RKO (cell line): ENCODE results near the gene ASCL5.
"Not testable (repeated sequence)": the region's sequence is repeated elsewhere in the genome, so short reads cannot be mapped to it uniquely, and the experiment has no call there.

ENCODE experiments used
- DNase-seq: peaks from one replicate; pipeline ENCODE4 v3.0.0-alpha.2; 2016; ENCODE audit warnings: low spot score

Gene ASCL5

GRCh38 chr1:201126832-201127754 lies at the start of gene ASCL5:
Gene ASCL5 (minus strand): TSS chr1:201127184. CDS start chr1:201115372, 11,812 bp downstream.
- DNase-seq, result peak; percentile 82

- no peak for DNase-seq
These were observed 49.0 kb upstream of the ASCL5 start for GRCh38 chr1:201175820-201176500.

DNA sequence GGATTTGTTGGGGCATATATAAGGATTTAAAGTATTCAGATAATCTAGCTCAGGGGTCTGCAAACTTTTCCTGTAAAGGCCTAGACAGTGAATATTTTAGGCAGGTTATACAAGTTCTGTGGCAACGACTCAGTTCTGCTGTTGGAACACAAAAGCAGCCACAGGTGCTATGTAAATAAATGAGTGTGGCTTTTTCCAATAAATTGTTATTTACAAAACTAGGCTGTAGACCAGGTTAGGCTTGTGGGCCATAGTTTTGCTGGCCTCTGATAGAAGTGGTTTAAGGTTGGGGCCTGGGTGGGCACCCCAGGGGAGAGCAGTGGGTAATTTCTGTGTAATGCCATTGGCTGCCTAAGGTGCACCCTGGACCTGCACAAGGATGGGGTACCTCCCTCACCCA lies 46.8 kb upstream of the ASCL5 start:
- DNase-seq, result no peak

DNA sequence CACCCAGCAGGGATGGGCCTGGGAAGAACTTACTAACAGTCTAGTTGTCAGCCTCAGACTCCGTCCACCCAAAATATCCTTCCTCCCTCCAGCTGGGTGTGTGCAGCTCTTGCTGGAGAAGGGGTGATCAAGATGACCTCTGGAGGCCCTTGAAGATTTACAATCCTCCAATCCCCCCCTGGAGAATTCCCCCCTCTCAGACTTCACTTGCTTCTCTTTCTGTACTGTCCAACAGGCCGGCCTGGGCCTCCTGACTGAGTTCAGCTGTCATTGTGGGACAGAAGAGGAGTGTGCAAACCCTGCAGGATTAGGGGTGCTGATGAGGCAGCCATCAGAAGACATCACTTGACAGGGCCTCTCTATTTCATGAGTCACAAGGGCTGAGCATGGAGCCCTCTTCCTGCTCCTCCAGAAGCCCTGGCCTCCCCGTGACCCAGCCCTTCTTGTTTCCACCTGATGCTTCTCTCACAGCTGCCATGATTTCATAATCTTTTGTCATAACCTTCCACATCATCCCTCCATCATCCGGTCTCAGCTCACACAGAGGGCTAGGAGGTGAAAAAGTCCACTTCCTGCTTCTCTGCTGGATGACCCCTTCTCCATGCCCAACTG lies 46.1 kb upstream of the ASCL5 start:
- peak; percentile 65 for DNase-seq

- DNase-seq, result no peak
These were observed 45.3 kb upstream of the ASCL5 start for GRCh38 chr1:201172326-201172725.

- peak; percentile 73 for DNase-seq
These were observed 44.4 kb upstream of the ASCL5 start for GRCh38 chr1:201171063-201172036.

GRCh38 chr1:201170533-201171062 lies 43.6 kb upstream of the ASCL5 start:
- peak; percentile 91 for DNase-seq

DNA sequence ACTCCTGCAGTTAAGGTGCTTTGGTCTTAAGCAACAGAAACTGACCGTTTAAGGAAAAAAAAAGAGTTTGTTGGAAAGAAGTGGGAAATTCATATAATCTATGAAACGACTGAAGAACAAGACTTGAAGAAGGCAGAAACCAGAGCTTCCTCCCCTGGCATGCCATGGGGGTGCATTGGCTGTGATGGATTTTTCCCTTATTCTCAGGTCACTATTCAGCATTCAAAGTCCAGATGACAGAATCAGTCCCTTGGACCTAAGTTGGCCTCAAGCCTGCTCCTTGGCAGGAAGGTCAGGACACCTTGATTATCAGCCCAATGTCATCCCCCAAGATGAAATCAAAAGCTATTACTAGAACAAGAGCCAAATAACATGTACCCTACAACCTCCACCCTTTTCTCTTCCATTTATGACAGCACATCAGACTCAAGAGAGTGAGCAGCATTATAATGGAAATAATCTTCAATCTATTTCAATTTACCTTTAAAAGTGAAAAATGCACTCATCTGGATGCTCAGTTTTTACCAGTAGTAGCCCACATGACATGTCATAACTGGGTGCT lies 43.1 kb upstream of the ASCL5 start:
- no peak for DNase-seq

DNA sequence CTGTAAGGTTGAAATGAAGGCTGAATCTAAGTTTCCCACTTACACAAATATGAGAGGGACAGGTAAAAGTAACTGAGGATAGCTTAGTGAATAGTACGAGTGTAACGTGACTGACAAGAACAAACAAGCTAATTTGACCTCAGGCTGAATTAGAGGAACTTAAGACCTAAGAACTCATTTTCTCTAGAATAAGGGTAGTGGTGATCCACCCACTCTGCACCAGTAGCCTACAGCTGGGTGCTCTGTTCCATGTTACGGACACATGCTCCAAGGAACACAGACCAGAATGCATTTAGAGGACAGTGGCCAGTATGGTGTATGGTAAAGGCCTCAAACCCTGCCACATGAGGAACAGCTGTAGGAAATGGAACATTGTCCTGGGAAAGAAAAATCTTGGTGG lies 42.2 kb upstream of the ASCL5 start:
- DNase-seq, result no peak

- no peak for DNase-seq
These were observed 40.3 kb upstream of the ASCL5 start for GRCh38 chr1:201167041-201167991.

GRCh38 chr1:201164645-201165044 lies 37.7 kb upstream of the ASCL5 start:
- DNase-seq, result no peak

DNA sequence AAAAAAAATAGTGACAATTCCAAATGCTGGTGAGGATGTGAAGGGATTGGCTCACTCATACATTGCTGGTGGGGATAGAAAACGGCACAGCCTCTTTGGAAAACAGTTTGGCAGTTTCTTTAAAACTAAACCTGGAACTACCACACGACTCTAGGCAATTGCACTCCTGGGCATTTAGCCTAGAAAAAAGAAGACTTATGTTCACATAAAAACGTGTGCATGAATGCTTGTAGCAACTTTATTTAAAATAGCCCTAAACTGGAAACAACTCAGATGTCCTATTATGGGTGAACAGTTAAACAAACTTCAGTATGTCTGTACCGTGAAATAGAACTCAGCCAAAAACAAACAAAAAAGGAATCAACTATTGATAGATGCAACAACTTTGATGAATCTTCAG lies 36.7 kb upstream of the ASCL5 start:
- DNase-seq, result no peak

DNA sequence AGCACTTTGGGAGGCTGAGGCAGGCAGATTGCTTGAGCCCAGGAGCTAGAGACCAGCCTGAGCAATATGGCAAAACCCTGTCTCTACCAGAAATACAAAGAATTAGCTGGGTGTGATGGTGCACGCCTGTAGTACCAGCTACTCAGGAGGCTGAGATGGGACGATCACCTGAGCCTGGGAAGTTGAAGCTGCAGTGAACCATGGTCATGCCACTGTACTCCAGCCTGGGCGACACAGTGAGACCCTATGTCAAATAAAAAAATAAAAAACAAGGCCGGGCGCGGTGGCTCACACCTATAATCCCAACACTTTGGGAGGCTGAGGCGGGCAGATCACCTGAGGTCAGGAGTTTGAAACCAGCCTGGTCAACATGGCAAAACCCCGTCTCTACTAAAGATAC lies 36.1 kb upstream of the ASCL5 start:
- not testable (repeated sequence) for DNase-seq

- no peak for DNase-seq
These were observed 31.0 kb upstream of the ASCL5 start for GRCh38 chr1:201157949-201158348.

GRCh38 chr1:201156819-201157218 lies 29.8 kb upstream of the ASCL5 start:
- DNase-seq, result no peak

- no peak for DNase-seq
These were observed 29.4 kb upstream of the ASCL5 start for GRCh38 chr1:201156346-201156745.

DNA sequence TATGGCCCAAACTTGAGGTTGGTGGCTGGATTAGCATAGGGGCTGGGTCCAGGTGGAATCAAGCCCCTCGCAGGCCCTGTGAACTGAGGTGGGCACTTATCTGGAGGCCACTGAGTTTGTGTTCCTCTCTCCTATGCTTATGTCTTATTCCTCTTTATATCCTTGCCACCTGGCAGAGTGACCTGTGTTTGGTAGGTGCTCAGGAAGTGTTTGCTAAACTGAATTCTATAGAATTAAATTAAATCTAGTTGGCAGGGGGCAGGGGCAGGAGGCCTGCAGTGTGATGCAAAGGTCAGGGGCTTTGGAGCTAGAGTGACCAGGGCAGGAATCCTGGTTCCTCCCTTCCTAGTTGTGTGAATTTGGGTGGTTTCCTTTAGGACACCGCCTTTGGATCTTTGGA lies 28.4 kb upstream of the ASCL5 start:
- no peak for DNase-seq

DNA sequence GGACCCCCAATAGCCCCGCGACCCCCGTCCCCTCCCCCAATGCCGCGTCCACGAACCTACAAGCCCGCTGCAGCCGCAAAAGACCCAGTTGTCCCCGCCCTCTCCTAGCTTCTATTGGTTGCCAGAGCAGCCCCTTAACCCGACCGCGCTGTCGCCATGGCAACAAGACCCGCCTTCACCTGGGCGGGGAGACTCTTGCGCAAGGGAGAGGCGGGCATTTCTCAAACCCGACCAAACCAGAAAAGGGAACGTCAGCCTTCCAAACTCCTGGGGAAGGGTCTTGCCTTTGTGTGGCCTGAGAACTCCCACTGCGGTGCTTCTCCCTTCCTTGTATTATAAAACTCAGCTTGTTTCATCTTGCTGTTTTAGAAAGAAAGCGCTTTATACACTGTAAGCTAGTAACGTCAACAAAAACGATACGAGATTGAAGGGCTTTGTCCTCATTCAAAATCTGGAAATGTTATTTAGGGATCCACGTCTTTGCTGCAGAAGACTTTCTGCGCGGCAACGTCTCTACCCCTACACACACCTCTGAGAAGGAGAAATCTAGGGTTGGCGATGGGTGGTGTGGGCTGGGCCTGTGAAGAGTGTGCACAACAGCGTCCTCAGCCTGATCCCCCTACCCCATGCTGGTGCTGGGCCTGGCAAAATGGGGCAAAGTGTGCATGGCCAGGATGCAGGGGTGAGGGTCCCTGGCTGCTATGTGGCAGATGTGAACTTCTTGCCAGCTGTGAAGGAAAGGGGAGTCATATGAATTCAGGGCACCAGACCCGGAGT lies 27.6 kb upstream of the ASCL5 start, which contains the start of gene TMEM9:
TMEM9 (minus strand) TSS at position 86 of the 777 bp plus-strand sequence. CDS start 551 bp downstream, outside the sequence.
- DNase-seq, result peak; percentile 92
